Measurements from ENCODE around the gene PDZD2. TPM values are rescaled to one million over a fixed set of nuclear protein-coding genes. Genes with fewer than 3 reads are reported as not detected.

The PDZD2 gene
- total and polyA plus RNA-seq, 7 donors, result 1.2 to 11.7 (median 7.1) TPM

DNA sequence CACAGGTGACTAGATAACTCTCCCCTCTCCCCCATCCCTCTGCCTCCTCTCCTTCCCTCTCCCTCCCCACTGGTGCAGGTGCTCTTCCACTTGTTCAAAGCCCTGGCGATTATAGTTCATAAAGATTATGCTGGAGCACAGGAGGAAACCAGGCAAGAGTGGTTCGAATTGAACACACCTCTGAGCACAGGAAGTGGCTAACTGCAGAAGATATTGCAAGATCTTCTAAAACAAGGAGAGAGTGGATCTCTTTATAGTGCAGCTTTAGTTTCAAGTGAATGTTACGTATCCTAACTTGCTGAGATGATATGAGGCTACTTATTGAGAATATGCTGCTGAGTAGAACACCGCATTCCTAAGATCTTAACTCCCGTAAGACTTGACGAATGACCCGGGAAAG is 356.8 kb downstream of the PDZD2 start:
- intact Hi-C loops (cut with DNase I), result no loop called here
- H3K4me1 ChIP-seq, result peaks cover 0 to 12% (median 0%) of the 10 kb centered on the region in 4 donors
- no peak for DNase-seq
- no peak overlapping the region for H3K4me3 ChIP-seq
- no peak overlapping the region for H3K27ac ChIP-seq
- no peaks in the 10 kb centered on the region for H3K27me3 ChIP-seq
- 79 to 84% methylated on average over 7 of the region's 7 CpGs for WGBS, 2 donors
- H3K9me3 ChIP-seq, result no peaks in the 10 kb centered on the region
- H3K36me3 ChIP-seq, result no peaks in the 10 kb centered on the region
- no peak for TF ChIP-seq EP300 (IDR thresholded peaks at IDR 0.05)
- TF ChIP-seq POLR2AphosphoS5 (IDR thresholded peaks at IDR 0.05), result no peak
- TF ChIP-seq POLR2A (IDR thresholded peaks at IDR 0.05), result no peak
- TF ChIP-seq, protein P1, sequence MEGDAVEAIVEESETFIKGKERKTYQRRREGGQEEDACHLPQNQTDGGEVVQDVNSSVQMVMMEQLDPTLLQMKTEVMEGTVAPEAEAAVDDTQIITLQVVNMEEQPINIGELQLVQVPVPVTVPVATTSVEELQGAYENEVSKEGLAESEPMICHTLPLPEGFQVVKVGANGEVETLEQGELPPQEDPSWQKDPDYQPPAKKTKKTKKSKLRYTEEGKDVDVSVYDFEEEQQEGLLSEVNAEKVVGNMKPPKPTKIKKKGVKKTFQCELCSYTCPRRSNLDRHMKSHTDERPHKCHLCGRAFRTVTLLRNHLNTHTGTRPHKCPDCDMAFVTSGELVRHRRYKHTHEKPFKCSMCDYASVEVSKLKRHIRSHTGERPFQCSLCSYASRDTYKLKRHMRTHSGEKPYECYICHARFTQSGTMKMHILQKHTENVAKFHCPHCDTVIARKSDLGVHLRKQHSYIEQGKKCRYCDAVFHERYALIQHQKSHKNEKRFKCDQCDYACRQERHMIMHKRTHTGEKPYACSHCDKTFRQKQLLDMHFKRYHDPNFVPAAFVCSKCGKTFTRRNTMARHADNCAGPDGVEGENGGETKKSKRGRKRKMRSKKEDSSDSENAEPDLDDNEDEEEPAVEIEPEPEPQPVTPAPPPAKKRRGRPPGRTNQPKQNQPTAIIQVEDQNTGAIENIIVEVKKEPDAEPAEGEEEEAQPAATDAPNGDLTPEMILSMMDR (IDR thresholded peaks at IDR 0.05), result no peak

DNA sequence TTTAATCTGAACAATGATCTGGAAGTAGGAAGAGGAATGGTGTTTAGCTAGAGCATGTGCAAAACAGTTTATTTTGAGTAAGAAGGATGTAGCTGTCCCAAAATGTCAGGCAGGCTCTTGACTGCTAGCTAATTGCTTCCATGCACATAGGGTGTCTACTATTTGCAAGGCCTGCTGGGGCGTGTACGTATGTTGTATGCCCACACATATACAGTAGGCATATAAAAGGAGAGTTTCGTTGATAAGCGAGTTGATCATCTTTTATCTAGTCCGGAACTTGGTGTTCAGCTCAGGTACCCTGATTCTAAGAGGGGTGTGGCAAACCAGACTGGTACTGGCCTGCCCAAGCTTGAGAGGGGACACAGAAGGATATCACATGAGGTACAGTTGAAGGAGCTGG is 358.0 kb downstream of the PDZD2 start:
- Histone ChIP-seq H3K9me3 (no peaks in the 10 kb centered on the region), H3K27ac (no peak overlapping the region), H3K4me1 (peaks cover 0 to 12% (median 0%) of the 10 kb centered on the region in 4 donors), H3K36me3 (no peaks in the 10 kb centered on the region), H3K27me3 (no peaks in the 10 kb centered on the region), H3K4me3 (no peak overlapping the region)
- WGBS, 2 donors, result 90 to 92% methylated on average over 5 of the region's 5 CpGs
- no peak for DNase-seq
- intact Hi-C loops (cut with DNase I), result no loop called here
- TF ChIP-seq POLR2A (IDR thresholded peaks at IDR 0.05), result no peak
- TF ChIP-seq EP300 (IDR thresholded peaks at IDR 0.05), result no peak

DNA sequence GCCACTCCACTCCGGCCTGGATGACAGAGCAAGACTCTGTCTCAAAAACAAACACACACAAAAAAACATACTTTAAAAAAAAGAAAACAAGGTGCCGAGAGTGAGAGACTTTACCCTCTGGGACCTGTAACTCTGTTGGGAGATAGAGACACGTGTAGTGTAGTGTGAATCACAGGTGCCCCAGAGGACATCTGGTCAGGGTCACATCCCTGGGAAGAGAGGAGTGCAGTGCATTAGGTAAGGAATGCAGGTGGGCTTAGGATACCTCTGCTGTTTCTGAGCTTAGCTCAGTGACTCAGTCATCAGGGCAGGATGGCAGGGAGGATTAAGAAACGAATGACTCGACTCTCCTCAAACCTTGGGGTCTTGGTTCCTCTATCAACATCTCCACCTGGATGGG is 360.5 kb downstream of the PDZD2 start:
- TF ChIP-seq POLR2AphosphoS5 (IDR thresholded peaks at IDR 0.05), result no peak
- 76 to 80% methylated on average over 5 of the region's 5 CpGs for WGBS, 2 donors
- intact Hi-C loops (cut with DNase I), result no loop called here
- Histone ChIP-seq H3K36me3 (no peaks in the 10 kb centered on the region), H3K4me1 (no peaks in the 10 kb centered on the region), H3K27me3 (no peaks in the 10 kb centered on the region), H3K9me3 (no peaks in the 10 kb centered on the region), H3K4me3 (no peak overlapping the region), H3K27ac (no peak overlapping the region)
- DNase-seq, result no peak

DNA sequence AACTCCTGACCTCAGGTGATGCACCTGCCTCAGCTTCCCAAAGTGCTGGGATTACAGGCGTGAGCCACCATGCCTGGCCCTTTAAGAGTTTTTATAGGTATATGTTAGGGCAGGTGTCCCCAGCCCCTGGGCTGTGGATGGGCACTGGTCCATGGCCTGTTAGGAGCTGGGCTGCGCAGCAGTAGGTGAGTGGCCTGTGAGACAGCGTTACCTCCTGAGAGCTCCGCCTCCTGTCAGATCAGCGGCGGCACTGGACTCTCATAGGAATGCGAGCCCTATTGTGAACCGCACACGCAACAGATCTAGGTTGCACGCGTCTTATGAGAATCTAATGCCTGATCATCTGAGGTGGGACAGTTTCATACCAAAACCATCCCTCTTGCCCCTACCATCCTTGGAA is 361.8 kb downstream of the PDZD2 start:
- Histone ChIP-seq H3K27me3 (no peaks in the 10 kb centered on the region), H3K9me3 (no peaks in the 10 kb centered on the region), H3K4me3 (no peak overlapping the region), H3K4me1 (no peaks in the 10 kb centered on the region), H3K36me3 (no peaks in the 10 kb centered on the region), H3K27ac (no peak overlapping the region)
- no peak for TF ChIP-seq EP300 (IDR thresholded peaks at IDR 0.05)
- TF ChIP-seq, protein P1 (IDR thresholded peaks at IDR 0.05), result no peak
- TF ChIP-seq POLR2AphosphoS5 (IDR thresholded peaks at IDR 0.05), result no peak
- TF ChIP-seq POLR2A (IDR thresholded peaks at IDR 0.05), result no peak
- no peak for DNase-seq
- intact Hi-C loops (cut with DNase I), result no loop called here
- 95 to 97% methylated on average over 11 of the region's 11 CpGs for WGBS, 2 donors

DNA sequence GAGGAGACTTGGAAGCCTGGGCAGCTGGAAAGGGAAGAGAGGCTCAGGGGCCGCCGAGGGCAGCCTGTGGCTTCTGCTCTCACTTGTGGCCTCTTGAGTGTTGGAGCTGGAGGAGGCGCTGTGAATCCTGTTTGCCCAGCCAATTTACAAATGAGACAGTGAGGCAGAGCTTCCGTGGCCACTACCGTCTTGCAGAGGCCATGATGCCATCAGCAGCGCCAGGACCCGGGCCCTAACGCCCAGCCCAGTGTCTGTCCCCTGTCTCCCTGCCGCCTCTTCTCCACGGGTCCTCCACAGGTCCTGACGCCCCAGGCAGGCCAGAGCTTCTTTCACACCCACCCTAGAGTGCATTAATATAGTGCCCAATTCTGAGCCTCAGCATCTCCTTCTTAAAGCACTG is 362.4 kb downstream of the PDZD2 start:
- no peak for TF ChIP-seq EP300 (IDR thresholded peaks at IDR 0.05)
- no peak for TF ChIP-seq POLR2AphosphoS5 (IDR thresholded peaks at IDR 0.05)
- TF ChIP-seq, protein P1 (IDR thresholded peaks at IDR 0.05), result no peak
- no peak for TF ChIP-seq POLR2A (IDR thresholded peaks at IDR 0.05)
- H3K9me3 ChIP-seq, result no peaks in the 10 kb centered on the region
- no peaks in the 10 kb centered on the region for H3K27me3 ChIP-seq
- no peaks in the 10 kb centered on the region for H3K36me3 ChIP-seq
- no peak overlapping the region for H3K4me3 ChIP-seq
- WGBS, 2 donors, result 92 to 94% methylated on average over 11 of the region's 11 CpGs
- intact Hi-C loops (cut with DNase I), result no loop called here
- H3K4me1 ChIP-seq, result no peaks in the 10 kb centered on the region
- no peak overlapping the region for H3K27ac ChIP-seq
- no peak for DNase-seq

DNA sequence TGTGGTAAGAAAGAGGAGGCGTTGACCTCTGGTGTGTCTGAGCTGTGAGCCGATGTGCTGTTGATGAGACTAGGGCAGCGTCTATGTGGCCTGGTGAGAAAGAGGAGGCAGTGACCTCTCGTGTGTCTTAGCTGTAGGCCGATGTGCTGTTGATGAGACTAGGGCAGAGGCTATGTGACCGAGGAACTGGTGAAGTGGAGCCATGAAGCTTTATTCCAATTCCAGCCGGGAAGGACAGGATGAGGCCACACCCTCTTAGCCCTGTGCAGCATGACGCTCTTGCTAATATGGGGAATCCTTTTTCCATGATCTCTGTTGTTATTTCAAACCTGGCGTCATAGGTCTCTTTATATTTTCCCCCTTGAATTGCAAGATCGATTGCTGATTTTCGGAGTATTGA is 362.8 kb downstream of the PDZD2 start:
- Histone ChIP-seq H3K27ac (no peak overlapping the region), H3K9me3 (no peaks in the 10 kb centered on the region), H3K27me3 (no peaks in the 10 kb centered on the region), H3K36me3 (no peaks in the 10 kb centered on the region), H3K4me1 (no peaks in the 10 kb centered on the region), H3K4me3 (no peak overlapping the region)
- WGBS, 2 donors, result 81 to 90% methylated on average over 11 of the region's 11 CpGs
- no peak for TF ChIP-seq EP300 (IDR thresholded peaks at IDR 0.05)
- TF ChIP-seq, protein P1 (IDR thresholded peaks at IDR 0.05), result no peak
- TF ChIP-seq POLR2A (IDR thresholded peaks at IDR 0.05), result no peak
- no peak for TF ChIP-seq POLR2AphosphoS5 (IDR thresholded peaks at IDR 0.05)
- DNase-seq, result no peak
- intact Hi-C loops (cut with DNase I), result no loop called here

All from sigmoid colon (tissue), 7 donors.